IPS-11a (cell line): Measurements from ENCODE around the gene RPS23.
A peak's percentile ranks its signal among the peaks of the same experiment; 100 is the strongest.
"Not testable (repeated sequence)": the region's sequence is repeated elsewhere in the genome, so short reads cannot be mapped to it uniquely, and the experiment has no call there.

Experiments used
- H3K4me3 ChIP-seq: one replicate; pipeline ENCODE4 v1.5.1; 2013; ENCODE audit warnings: low read depth, low read length, control low read depth

Gene RPS23

DNA sequence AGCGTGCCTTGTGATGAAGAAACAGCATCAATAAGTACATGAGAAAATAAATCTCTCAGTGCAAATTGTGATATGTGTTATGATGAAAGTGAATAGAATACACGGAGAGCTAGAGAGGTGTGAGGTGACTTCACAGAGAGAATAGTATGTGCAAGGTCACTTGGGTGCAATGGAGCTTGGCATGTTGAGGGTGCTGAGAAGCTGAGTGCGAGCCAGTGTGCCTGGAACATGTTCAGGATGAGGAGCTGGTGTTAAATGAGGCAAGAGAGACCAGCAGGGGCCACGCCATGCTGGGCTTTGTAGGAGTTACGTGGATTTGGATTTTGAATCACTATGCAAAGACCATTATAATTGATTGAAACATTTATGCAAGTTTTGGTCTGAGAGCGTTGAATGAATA, 12.8 kb upstream of the RPS23 start:
- H3K4me3 ChIP-seq: no peak overlapping the region

DNA sequence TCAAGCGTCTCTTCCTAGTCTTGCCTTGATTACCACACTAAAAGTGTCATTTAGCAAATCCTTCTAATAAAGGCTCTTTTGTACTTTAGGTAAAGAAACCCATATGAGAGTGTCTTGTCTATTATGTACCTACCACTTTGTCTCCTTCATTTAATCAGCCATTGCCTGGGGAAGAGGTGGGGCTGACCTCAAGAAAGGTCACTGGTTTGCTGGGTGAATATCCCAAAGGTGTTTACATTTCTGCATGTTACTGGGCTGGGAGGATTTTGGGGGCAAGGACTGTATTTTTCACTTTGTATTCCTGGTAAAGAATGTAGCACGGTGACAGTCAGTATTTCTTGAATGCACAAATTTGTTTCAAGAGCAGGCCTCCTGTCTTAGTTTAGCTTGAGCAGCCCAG, 11.9 kb upstream of the RPS23 start:
- no peak overlapping the region for H3K4me3 ChIP-seq

DNA sequence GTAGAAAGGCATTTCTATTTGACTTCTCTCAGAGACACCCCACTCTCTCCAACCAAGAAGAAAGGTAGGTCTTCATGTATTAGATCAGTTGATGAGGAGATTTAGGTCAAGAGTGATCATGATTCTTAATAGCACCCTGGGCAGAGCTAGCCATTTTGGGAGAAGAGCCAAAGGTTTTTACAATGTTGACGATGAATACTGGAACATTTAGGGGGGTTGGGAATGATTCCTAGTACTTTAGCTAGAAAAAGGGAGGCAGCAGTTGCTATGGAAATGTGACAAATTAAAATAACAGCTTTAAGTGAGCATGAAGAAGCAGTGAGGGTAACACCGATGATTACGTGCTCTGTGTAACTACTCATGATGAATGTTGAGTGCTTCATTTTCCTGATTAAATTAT, 9.5 kb upstream of the RPS23 start:
- no peak overlapping the region for H3K4me3 ChIP-seq

DNA sequence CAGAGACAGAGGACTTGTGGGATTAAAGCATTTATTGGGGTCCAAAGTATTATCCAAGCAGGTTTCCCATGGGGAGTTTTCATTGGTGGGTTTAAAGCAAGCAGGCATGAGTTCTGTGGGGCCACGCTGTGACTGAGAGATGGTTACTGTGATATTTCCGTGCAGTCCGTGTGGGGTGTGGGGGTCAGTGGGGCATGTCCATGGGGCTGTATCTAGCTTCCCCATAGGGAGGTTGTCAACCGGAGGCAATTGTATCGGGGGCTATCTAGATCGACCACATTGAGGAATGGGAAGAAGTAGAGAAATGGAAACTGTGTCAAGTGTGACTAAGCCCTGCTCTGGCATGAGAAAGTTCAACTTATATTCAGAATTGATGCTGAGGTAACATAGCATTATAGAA, 7.1 kb upstream of the RPS23 start:
- no peak overlapping the region for H3K4me3 ChIP-seq

DNA sequence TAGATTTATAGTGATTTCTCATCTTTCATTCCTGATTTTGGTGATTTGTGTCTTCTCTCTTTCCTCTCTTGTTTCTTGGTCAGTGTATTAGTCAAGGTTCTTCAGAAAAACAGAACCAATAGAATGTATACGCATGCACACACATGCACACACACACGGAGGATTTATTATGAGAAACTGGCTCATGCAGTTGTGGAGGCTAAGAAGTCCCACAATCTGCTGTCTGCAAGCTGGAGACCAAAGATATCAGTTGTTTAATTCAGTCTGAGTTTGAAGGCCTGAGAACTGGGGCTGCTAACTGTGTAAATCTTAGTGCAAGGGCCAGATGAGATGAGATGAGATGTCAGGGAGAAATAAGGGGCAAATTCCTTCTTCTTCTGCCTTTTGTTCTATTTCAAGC, 5.7 kb upstream of the RPS23 start:
- H3K4me3 ChIP-seq: no peak overlapping the region

DNA sequence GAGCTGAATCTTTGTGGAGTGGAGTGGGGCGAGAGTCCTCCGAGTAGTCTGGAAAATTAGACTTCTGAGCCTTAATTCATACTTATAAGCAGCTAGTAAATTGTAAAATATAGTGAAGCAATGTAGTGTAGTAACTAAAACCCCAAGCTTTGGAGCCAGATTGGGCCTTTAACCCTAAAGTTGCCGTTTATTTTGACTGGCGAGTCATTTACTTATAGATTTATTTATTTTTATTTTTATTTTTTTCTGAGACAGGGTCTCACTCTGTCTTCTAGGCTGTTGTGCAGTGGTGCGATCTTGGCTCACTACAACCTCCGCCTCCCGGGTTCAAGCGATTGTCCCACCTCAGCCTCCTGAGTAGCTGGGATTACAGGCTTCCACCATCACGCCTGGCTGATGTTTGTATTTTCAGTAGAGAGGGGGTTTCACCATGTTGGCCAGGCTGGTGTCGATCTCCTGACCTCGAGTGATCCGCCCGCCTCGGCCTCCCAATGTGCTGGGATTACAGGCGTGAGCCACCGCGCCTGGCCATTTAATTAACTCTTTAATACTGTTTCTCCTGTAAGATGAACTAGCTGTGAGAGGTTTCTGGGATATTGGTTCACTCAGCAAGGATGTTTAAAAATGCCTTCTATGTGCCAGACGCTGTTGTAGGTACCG, 687 bp upstream of the RPS23 start:
- peak overlapping the region; percentile 73 for H3K4me3 ChIP-seq

DNA sequence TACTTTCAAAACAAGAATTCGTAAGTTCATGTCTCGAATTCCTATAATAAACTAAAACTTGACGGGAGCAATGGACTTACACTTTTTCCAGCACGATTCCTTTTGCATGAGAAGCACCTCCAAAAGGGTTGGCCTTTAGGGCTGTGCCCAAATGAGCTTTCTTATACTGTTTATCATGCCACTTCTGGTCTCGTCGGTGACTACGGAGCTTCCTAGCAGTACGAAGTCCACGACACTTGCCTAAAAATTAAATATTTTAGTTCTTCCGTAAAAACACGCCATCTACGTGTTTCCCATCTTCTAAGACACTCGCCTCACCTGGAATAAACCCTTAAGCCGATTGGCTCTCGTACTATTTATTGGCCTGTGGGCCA, 554 bp downstream of the RPS23 start:
- peak overlapping the region; percentile 73 for H3K4me3 ChIP-seq

DNA sequence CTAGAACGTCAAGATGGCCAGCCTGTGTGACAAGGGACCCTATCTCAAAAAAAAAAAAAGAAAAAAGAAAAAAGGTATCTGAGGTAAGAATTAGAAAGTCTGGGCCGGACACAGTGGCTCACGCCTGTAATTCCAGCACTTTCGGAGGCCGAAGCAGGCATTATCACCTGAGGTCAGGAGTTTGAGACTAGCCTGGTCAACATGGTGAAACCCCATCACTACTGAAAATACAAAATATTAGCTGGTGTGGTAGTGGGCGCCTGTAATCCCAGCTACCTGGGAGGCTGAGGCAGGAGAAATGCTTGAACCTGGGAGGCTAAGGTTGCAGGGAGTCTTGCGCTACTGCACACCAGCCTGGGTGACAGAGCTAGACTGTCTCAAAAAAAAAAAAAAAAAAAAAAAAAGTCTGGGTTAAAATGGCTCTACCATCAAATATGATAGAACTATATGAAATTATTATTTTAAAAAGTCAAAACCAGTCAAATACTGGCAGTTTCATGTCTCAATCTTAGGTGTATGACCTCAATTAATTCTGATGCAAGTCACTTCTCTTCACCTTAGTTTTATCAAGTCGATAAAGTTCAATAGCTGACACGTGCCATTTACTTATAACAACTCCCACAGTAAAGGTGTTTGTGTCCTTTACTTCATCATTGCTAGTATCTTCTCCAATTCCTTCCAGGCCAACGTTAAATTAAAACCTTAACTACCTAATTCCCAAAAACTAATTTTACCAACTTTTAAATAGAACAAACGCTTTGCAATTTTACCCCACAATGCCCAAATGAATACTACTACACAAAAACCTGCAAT, 1.1 kb downstream of the RPS23 start:
- H3K4me3 ChIP-seq: peak overlapping the region; percentile 73

DNA sequence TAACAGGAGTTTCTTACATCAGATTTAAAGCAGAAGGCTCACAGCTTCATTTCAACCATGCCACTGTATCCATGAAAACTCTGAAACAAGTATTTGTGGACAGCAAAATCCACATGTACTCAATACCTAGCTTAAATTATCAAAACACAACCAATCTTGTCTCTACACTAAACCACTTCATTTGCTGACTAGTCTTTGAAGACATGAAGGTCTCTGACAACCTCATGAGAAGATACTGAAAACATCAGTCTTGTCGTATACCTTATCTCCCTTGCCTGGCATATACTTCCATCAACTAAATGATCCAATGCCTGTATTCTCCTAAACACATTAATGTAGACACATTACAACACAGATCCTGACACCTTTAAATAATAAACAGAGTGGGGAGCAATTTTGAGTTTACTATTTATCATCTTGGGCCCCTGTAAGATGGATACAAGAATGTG, 2.9 kb downstream of the RPS23 start:
- no peak overlapping the region for H3K4me3 ChIP-seq

DNA sequence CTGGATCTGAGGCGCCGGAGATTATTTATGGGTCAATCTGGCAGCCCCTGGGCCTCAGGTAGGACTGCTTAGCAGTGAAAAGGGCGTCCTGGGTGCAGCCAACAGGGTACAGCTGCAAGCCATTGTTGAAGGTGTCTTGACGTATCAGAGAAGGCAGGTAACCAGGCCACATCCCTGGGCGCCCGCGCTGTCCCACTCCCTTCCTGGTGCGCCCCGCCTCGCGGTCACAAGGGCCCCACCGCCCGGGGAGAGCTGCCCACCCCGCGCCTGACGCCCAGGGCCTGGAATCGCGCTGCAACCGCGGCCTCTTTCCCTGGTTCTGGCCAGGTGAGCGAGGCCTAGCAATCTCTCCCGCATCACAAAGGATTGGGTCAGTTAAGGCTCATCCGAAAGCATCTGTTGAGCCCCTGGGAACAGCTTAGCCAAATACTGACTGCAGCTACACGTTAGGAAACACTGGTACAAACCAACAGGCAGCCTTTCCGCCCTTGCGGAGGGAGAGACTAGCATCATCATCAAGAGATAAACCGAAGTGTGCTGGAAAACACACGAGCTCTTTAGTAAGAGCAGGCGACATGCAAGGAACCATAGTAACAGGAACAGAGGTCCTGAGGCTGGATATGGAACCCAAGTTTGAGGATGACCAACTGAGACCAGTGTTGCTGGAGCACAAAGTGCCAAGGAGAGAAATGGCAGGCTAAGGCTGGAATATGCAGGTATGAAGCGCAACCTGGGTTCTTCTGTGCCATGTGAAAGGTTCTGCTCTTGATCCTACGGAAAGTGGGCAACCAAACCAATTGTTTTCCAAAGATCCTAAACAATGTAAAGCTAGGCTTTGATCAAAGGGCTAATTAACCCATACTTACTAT, 3.6 kb downstream of the RPS23 start:
- H3K4me3 ChIP-seq: no peak overlapping the region

DNA sequence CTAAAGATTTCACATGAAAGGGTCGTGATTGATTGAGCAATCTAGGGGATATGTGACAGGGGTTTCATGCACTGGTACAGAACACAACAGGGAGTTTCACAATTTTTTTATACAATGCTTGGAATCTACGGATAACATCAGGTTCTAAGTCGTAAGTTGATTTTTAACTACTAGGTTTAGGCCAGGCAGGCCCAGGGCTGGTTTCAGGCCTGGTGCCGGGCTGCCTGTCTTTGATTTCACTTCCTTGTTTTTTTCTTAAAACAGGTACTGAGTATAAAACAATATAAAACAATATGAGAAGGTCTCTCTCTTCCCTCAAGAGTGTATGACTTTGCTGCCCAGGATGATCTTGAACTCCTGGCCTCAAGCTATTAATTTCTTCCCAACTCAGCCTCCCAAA, 4.7 kb downstream of the RPS23 start:
- H3K4me3 ChIP-seq: not testable (repeated sequence)

DNA sequence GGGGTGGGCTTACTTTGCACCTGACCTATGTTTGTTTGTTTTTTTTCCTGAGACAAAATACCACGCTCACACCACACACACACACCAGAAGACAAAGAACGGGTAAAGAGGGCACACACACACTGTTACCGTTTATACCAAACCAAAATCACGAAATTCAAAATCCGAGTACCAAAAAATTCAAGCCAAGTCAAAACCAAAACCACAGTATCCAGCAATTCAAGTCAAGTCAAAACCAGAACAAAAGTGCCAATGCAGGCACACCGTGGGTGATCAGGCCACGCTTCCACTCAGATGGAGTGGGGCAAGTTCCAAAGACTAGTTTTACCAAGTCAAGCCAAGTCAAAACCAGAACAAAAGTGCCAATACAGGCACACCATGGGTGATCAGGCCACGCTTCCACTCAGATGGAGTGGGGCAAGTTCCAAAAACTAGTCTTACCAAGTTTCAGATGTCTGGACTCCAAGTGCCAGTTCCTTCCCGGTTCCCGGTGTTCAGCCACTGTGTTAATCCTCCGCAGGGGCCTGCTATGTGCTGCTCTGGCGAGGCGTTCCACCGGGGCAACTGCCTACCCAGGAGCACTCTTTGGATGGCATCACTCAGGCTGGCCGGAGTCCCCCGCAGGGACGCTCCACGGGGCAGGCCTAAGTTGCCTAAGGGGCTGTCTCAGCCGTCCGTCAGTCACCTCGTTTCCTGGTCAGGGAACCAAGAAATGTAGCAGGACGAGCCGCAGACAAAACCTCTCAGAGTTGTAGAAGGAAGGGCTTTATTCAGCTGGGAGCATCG, 5.4 kb downstream of the RPS23 start:
- not testable (repeated sequence) for H3K4me3 ChIP-seq

DNA sequence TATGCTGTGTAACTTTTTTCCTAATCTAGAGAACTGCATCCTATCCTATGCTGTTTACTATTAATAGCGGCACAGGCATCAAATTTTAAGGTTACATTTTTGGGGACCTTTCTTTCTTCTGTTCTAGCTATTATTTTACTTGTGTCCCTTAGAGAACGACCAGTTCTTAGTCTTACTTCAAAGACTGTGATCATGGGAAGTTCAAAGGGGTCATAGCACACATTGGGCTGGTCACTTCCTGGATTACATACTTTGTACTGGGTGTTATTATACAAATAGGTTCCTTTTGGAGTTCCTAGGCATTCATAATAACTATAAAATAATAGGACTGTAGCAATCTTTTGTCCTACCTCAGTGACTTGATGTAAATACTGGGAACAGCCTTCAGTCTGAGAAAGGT, 8.8 kb downstream of the RPS23 start:
- H3K4me3 ChIP-seq: not testable (repeated sequence)

DNA sequence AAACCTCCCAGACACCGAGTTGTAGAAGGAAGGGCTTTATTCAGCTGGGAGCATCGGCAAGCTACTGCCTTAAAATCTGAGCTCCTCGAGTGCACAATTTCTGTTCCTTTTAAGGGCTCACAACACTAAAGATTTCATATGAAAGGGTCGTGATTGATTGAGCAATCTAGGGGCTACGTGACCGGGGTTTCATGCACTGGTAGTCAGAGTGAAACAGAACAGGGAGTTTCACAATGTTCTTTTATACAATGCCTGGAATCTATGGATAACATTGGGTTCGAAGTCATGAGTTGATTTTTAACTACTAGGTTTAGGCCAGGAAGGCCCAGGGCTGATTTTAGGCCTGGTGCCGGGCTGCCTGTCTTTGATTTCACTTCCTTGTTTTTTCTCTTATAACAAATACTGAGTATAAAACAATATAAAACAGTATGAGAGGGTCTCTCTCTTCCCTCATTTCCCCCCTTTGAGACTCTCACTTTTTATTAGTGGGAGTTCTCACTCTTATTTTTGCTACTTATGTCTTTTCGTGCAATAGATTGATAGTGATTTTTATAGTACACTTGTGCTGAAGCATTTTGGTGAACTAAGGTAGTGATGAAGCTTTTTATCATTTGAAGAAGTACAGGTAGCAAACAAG, 10.7 kb downstream of the RPS23 start:
- H3K4me3 ChIP-seq: not testable (repeated sequence)

DNA sequence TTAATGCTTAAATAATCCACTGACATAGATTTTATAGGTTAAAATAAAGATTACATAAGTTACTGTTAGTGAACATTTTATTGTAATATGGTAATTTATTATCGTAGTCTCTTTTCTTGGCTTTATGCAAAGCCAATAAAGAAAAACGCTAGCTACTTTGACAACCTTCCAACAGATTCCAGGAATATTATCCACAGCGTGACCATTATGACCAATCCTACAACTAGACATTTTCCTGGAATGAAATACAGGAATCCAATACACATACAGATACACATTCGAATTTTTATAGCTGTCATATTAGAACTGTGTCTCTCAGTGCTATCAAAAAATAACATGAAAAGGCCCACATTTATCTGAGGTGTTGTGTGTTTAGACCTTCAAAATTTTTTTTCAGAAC, 13.1 kb downstream of the RPS23 start:
- H3K4me3 ChIP-seq: no peak overlapping the region

DNA sequence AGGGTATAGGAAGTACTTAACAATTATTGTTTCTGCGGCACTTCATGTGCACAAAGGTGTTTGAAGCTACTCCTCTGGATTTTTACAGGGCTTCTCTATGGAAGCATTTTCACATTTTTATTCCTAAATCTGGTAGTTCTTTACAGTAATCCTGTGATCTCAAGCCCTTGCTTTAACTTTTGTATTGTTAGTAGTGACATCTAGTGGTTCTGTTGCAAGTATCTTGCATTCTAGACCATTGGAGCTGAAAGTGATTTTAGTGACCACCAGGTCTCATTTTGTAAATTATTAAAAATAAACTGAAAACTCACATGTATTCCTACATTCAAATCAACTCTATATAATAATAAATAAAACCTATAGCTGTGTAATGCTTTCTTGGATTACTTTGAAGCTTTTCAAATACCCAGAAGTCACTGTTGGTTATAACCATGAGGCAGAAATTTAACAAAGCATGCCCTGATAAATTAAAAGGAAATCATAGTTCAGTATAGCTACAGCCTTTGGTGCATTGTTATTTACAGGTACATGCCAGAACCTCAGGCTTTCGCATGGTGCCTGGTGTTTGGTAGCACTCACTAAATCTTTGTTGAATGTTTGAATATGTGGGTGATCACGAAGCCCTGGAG, 18.9 kb downstream of the RPS23 start:
- no peak overlapping the region for H3K4me3 ChIP-seq

DNA sequence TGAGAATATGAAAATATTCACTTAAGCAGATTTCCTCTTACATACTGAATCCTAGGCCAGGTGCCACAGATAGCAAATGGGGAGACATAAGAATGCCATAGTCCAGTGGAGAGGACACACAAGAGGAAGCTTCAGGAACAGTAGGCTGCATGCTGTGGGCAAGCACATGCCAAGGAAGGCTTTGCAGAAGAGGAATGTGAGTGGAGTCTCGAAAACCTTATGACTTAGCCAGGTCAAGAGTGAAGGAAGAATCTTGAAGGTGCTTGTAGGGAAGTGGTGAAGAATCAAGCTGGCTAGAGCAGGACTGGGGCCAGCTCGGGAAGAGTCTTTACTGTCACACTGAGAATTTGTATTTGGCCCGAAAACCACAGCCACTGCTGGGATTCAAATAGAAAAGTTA, 20.4 kb downstream of the RPS23 start:
- H3K4me3 ChIP-seq: no peak overlapping the region

DNA sequence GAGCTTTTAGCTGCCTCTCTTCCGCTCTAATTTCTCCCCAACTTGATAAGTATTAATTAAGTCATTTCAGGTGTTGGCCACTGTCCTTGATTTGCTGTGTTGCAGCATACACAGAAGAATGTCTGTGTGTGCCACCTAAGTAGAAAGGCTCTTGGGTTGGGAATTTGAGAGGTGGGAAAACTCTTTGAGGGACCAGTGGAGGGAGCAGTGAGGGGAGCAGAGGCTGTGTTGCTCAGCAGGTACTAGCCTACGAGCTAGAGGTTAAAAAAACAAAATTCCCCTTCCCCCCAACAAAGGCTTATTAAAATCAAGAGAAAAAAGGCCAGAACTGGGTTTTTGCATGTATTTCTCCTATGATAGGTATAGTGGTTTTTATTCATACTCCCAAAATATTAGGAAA, 20.9 kb downstream of the RPS23 start:
- H3K4me3 ChIP-seq: no peak overlapping the region

DNA sequence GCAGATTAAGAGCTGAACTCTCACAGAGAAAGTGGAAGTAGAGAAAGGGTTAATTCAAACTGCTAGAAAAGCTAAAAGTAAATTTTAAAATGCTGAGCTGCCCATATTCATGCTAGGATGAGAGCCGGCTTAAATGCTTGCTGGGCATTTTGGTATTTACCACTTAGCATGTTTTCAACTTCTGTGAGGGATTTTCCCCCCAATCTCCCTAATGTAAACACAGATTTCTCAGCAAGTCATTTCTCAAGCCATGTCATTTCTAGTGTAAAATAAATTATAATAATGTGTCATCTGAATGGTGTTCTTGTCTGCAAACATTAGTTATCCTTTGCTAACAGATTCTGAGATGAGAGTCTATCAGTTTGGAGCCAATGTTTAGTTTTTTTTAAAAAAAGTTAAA, 22.3 kb downstream of the RPS23 start:
- no peak overlapping the region for H3K4me3 ChIP-seq

DNA sequence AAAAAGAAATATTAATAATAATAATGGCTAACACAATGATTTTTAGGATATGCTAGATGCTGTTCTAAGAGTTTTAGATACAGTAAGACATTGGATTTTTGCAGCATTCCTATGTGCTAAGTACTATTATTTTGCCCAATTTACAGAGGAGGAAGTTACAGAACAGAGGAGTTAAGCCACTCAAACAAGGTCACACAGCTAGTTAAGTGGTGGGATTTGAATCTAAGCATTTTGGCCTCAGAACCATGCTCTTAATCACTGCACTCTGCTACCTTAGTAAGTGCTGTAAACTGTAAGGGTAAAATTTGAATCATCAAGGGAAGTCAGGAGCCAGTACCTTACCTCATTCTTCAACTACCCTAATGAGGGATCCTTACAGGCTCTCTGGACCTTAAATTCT, 25.4 kb downstream of the RPS23 start:
- no peak overlapping the region for H3K4me3 ChIP-seq
